NCI-H82 (cell line): ENCODE data around the gene NOVA2.

Experiments
- DNase-seq: peaks from one replicate; lab custom pipeline; 2025; lab: John Stamatoyannopoulos, UW

NOVA2 gene

DNA sequence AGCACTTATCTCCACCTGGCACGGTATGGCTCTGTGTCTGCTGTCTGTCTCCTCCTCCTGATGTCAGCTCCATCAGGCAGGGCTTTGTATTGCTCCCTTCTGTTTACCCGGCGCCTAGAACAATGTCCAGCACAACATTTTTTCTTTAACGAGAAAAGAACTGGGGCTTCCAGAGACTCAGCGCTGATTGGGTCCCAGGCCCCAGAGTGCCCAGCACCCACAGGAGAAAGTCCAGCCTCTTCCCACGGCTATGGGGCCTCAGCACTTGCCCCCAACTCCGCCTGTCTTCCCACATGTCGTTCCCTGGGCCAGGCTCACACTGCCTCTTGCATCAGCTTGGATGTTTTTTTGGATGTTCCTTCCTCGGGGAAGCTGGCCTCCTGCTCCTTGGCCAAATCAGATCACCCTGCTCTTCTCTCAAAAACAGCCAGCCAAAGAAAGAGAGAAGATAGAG, 78.1 kb downstream of the NOVA2 start:
- no peak for DNase-seq

DNA sequence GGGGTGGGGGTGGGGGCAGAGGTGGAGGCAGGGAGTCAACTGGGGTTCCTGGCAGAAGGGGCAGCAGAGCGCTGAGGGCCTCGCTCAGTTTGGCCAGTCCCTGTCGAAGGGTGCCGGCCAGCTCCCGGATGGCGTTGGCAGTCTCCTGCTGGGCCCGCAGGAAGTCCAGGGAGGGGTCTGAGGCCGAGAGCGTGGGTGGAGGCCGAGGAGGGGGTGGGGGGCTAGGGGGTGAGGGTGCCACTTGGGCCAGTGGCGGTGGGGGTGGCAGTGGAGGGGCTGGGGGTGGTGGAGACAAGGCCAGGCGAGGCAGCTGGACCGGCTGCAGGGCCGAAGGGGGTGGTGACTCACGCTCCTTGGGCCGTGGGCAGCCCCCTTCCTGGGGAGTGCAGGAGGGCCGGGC, 82.8 kb downstream of the NOVA2 start:
- no peak for DNase-seq

DNA sequence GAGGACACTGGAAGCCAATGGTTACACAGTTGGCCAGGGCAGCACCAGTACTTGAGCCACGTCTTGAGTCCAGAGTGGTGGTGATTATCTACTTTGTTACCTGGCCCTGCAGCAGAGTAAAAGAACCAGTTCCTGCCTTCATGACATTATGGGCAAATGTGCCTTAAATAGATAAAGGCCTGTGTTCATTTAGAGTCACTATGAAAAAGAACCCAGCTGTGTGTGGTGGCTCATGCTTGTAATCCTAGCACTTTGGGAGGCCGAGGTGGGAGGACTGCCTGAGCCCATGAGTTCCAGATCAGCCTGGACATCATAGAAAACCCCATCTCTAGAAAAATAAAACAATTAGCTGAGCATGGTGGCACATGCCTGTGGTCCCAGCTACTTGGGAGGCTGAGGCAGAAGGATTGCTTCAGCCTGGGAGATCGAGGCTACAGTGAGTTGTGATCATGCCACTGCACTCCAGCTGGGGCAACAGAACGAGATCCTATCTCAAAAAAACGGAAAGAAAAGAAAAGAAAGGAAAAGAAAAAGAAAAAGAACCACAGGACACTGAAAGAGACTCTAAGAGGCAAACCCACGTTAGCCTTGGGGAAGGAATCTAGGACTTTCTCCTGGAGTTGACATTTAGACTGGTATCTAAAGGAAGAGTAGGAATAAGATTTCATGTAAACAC, 84.3 kb downstream of the NOVA2 start:
- no peak for DNase-seq

DNA sequence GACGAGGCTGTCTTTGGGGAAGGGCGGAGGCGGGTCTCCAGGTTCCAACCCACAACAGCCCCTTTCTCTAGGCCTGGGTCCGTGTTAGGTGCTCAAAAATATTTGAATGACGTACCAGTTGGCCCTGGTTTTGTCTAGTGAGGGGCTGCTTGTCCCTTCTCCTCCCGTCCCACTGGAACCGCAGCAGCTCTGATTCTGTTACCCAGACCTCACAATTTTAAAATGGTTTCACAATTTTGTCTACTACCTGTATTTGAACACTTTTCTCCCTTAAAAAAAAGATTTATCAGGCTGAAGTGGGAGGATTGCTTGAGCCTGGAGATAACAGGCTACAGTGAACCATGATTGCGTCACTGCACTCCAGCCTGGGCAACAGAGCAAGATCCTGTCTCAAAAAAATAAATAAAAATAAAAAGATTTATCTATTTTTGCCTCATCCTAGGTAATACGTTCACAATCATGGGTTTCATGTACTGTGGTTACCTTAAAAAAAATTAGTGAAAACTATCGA, 86.4 kb downstream of the NOVA2 start:
- DNase-seq: no peak

DNA sequence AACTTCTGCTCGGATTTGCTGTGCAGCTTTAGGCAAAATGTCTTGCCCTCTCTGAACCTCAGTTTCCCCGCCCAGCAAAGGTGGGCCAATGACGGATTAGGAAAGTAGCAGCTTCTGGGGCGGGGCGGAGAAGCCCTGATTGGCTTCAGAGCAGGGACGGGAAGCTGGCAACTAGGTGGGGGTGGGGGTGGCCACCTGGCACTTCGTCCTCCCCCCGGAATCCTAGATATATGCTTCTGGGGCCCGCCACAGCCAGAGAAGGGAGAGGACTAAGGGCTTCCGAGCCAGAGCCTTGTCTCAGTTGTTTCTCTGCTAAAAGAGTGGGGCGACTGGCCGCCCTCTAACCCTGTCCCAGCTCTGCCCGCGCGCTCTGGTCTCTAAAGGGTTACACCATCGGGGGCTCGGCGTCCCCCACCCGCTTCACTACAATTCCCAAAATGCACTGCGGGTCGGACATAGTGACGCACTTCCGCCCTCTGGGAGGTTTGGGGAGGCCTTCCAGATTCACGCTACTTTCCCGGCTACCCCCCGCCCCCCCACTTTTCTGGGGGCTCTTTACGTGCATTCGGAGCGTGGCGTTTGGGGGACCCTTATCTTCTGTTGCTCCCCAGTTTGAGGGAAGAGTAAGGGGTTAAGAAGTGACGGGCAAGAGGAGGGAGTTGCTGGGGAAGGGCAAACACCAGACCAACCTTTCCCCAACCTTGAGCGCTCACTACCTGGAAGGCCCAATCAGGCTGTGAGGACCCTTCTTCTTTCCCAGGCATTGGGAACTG, 87.1 kb downstream of the NOVA2 start:
- DNase-seq: peak; percentile 96

DNA sequence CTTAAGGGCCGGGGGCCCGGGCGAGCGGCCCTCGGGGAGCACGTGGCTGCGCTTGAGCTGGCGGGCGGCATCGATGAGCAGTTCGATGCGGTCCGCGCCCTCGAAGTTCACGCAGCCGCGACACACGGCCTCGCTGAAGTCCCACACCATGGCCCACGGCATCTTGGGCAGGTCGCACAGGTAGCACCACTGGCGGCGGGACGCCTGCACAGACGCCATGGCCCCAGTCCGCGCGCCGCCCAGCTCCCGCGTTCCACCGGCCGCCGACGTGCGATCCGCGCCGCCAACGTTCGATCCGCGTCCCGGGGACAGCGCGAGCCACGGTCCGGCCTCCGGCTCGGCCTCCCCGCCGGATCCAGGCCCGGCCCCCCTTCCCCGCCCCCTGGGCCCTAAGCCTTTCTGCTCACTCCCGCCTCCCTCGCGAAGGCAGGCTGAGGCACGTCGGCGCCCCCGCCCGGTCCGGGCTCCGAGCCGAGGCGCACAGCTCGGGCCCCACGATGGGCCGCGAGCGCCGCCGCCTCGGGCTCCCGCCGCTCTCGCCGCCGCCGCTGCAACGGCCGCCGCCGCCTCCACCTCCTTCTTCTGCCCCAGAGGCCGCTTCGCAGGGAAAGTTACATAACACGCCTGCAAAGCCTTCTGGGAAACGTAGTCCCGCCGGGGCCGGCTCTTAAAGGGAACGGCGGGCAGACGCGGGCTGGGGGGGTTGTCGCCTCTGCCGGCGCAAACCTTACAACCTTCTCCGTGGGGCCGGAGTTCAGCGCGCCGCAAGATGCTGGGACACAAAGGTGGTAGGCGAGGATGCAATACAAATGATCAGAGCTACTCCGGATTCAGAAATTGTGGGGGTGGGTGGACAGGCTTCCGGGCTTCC, 87.9 kb downstream of the NOVA2 start, which contains the start of gene IRF2BP1:
Gene IRF2BP1, minus strand, starts transcription at position 586 of the 871 bp plus-strand sequence. Its CDS starts 367 bp downstream, at position 219.
- DNase-seq: peak; percentile 96

DNA sequence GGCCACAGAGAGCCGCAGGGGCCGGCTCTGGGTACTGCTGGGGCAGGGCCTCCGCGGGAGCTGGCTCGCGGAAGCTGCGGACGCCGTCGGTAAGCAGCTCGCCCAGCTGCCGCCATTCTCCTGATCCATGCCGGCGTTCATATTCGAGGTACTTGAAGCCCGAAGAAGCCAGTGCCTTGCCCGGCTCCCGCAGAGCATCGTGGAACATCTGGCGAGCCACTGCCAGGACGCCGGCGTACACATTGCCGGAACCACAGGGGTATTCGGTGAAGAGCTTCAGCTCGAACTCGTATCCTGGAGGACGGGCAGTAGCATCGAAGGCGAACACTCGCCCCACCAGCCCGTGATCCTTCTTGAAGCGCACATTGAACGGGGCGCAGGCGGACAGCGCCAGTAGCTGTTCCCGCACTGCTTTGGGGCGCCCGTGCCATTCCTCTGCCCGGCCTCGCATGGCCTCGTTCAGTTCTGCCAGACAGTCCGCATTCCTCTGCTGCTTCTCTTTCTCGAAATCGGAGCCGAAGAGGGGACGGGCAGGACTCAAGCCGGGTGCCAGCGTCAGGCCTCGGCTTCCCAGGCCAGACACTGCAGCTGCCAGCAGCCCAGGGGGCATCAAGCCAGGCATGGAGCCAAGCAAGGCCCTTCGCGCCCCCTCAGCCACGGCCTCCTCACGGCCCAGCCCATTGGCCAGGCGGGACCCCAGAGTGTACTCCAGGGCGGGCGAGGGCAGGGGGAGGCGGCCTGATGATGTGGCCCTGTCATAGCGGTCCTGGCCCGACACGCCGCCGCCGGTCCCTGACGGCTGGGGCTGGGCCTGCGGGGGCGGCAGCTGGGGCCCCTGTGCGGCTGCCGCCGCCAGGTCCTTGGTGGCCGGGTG, 88.7 kb downstream of the NOVA2 start:
- DNase-seq: peak; percentile 60

DNA sequence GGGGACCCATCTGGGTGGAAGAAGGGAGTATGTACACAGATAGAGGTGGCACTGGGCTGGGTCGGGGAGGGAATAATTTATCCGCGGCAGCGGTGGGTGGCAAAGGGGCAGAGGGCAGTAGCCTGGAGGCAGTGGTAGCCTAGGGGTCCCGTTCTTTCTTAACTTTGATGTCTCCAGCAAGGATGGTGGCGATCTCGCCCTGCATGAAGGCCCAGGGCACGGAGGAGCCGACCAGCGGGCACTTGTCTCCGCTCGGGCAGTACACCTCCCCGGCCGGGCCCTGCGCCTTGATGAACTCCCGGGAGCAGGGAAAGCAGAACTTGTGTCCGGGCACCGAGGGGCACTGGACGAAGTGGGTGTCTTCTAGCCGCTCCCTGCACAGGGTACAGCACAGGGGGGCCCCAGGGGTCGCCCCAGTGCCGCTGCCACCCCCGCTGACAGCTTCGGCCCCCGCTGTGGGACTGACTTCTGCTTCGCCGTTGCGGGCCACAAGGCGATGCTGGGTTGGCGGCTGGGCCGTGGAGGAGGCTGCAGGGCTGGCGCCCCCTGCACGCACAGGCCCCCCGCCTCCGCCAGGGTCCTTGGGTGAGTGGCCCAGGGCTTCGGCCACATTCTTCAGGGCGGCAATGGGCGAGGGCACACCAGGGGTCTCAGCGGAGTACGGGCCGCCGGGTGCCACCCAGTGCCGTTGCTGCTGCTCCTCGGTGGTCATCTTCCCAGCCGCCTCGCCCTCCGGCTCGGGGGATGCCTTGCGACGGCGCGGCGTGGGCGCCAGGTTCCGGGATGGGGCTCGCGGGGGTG, 89.6 kb downstream of the NOVA2 start:
- no peak for DNase-seq
